Small intestine (tissue), 16 donors: Measurements from ENCODE around the gene PRKAG3. TPM values are rescaled to one million over a fixed set of nuclear protein-coding genes. Genes with fewer than 3 reads are reported as not detected.

Experiments
- DNase-seq, 2 donors: peaks; one replicate each; pipeline versions ENCODE4 v3.0.0 to v3.0.0-alpha.2; 2013
- FAIRE-seq: peaks from 2 replicates; lab custom pipeline; 2012; peaks lifted over from hg19 to GRCh38; lab: Jason Lieb, UNC
- H3K27ac ChIP-seq, 3 donors: one replicate each; pipeline ENCODE4 v1.5.1; 2013; ENCODE audit warnings: low read length in 2 of 3, mild to moderate bottlenecking in 2 of 3, control low read depth in 1 of 3, inconsistent platforms in 1 of 3, low read depth in 1 of 3, moderate library complexity in 1 of 3
- H3K27me3 ChIP-seq, 3 donors: one replicate each; pipeline ENCODE4 v1.6.1; 2013; ENCODE audit warnings: low read length in 3 of 3, inconsistent platforms in 1 of 3; ENCODE audit not compliant: control insufficient read depth in 3 of 3, insufficient read depth in 3 of 3
- H3K36me3 ChIP-seq, 3 donors: one replicate each; pipeline ENCODE4 v1.6.1; 2013; ENCODE audit warnings: low read length in 3 of 3, inconsistent platforms in 1 of 3, low read depth in 1 of 3, mild to moderate bottlenecking in 1 of 3, moderate library complexity in 1 of 3; ENCODE audit not compliant: control insufficient read depth in 3 of 3, insufficient read depth in 2 of 3
- H3K4me1 ChIP-seq, 3 donors: one replicate each; pipeline ENCODE4 v1.6.1; 2013; ENCODE audit warnings: low read length in 2 of 3, inconsistent platforms in 1 of 3, low read depth in 1 of 3, mild to moderate bottlenecking in 1 of 3, moderate library complexity in 1 of 3; ENCODE audit not compliant: control insufficient read depth in 3 of 3, insufficient read depth in 2 of 3
- H3K4me3 ChIP-seq, 3 donors: one replicate each; pipeline ENCODE4 v1.5.1; 2013; ENCODE audit warnings: low read length in 3 of 3, control low read depth in 1 of 3, inconsistent platforms in 1 of 3, low read depth in 1 of 3, mild to moderate bottlenecking in 1 of 3, moderate library complexity in 1 of 3
- H3K9me3 ChIP-seq, 2 donors: one replicate each; pipeline ENCODE4 v1.6.1; 2013; ENCODE audit warnings: low read depth in 1 of 2, low read length in 1 of 2; ENCODE audit not compliant: control insufficient read depth in 2 of 2, insufficient read depth in 1 of 2
- WGBS, 3 donors: extraction: QIAGEN DNeasy Blood & Tissue Kit; methylation state at CpG; one replicate each; pipeline ENCODE4 v1.1.7; 2013; 5-methylcytosine and 5-hydroxymethylcytosine counted together
- long read RNA-seq, 10 donors: transcript quantifications; one replicate each; lab custom pipeline, GENCODE V29; 2026
- polyA plus RNA-seq, 4 donors: library from polyadenylated mRNA; stranded (reverse) in 3 of 4; unstranded in 1 of 4; fragments of 200-250 nt in 3 of 4; fragments of 120-200 nt in 1 of 4; gene quantifications; one replicate each; pipeline versions ENCODE4 v1.2.1 to v1.2.3, GENCODE V29; 2013
- donor health status: healthy with polysubstance abuse.
- donor health status: control.
- donor health status: control.
- donor health status: Bipolar disorder and iron deficiency.
- donor health status: healthy.

The PRKAG3 gene
- polyA plus RNA-seq, result under 1 TPM in 1 of 4 donors, not detected in 3; 0.15 TPM
- long read RNA-seq, donor 1, result 0 reads
- long read RNA-seq, donor 2, result 0 reads
- long read RNA-seq, donor 3, result 0 reads
- long read RNA-seq, donor 4, result 0 reads
- long read RNA-seq, donor 5, result 0 reads
- long read RNA-seq, donor 6, result 0 reads
- long read RNA-seq, donor 7, result 0 reads
- long read RNA-seq, donor 8, result 0 reads
- long read RNA-seq, donor 9, result 0 reads
- long read RNA-seq, donor 10, result 0 reads

- FAIRE-seq (no peak), DNase-seq (no peak)
- Histone ChIP-seq H3K36me3 (no peaks in the 10 kb centered on the region), H3K27ac (no peak within 1 kb of the TSS), H3K4me3 (no peak within 1 kb of the TSS), H3K4me1 (no peaks in the 10 kb centered on the region), H3K27me3 (peaks cover 0 to 24% (median 0%) of the 10 kb centered on the region in 3 donors), H3K9me3 (no peaks in the 10 kb centered on the region)
- WGBS, 3 donors, result 75 to 79% (median 78%) methylated on average over 18 of the region's 18 CpGs
Measured at GRCh38 chr2:218831378-218831990, at the start of gene PRKAG3. Gene PRKAG3, minus strand, starts transcription at chr2:218831803.

DNA sequence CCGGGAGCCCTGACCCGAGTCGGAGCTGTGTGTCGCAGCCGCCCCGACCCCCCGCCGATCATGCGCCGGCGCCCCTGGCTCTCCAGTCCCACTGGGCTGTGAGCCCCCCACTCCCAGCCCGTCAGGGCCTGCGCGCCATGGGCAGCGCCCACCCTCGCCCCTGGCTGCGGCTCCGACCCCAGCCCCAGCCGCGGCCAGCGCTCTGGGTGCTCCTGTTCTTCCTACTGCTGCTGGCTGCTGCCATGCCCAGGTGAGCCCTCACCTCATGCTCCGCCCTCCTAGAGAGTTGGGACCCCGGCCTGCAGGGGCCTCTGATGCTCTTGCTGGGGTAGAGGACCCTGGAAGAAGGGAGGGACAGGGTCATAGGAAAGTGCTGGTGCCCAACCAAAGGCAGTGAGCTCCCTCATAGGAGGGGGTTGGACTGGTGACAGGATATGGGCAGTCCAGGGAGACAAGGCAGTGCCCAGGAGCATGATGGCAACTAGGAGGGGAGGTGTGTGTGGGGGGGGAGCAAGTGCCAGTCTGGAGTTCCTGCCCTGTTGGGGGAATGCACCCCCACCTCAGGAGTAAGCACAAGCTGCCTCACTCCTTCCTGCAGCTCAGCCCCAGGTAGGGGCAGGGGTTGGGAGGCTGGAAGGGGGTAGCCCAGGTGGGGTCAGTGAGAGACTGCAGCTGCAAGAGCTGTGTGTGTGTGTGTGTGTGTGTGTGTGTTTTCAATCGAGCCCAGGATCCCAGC lies 49.4 kb upstream of the PRKAG3 start:
- no peak for FAIRE-seq
- 12 to 31% (median 26%) methylated on average over 8 to 24 of the region's 24 CpGs for WGBS, 3 donors
- Histone ChIP-seq H3K4me1 (peaks cover 0 to 17% (median 2%) of the 10 kb centered on the region in 3 donors), H3K27ac (no peak overlapping the region), H3K4me3 (peak overlapping the region in 1 of 3 donors; percentile 39), H3K9me3 (no peaks in the 10 kb centered on the region), H3K36me3 (no peaks in the 10 kb centered on the region), H3K27me3 (peaks cover 0 to 91% (median 31%) of the 10 kb centered on the region in 3 donors)
- DNase-seq, result no peak

GRCh38 chr2:218880102-218880858 lies 48.7 kb upstream of the PRKAG3 start, which contains the start of gene WNT10A:
Gene WNT10A, plus strand, starts transcription at chr2:218880852. Its CDS starts 144 bp downstream, at chr2:218880996.
- FAIRE-seq, result no peak
- WGBS, 3 donors, result 1% methylated on average over 33 to 58 of the region's 58 CpGs
- peak within 1 kb of the TSS in 1 of 3 donors; percentile 39 for H3K4me3 ChIP-seq

GRCh38 chr2:218879776-218880101 lies 48.1 kb upstream of the PRKAG3 start:
- Histone ChIP-seq H3K27ac (peak overlapping the region in 1 of 3 donors; percentile 52), H3K4me1 (peaks cover 0 to 17% (median 2%) of the 10 kb centered on the region in 3 donors), H3K9me3 (no peaks in the 10 kb centered on the region), H3K27me3 (peaks cover 0 to 89% (median 33%) of the 10 kb centered on the region in 3 donors), H3K4me3 (no peak overlapping the region), H3K36me3 (no peaks in the 10 kb centered on the region)
- WGBS, 3 donors, result 10 to 12% (median 11%) methylated on average over 11 of the region's 11 CpGs
- DNase-seq (no peak), FAIRE-seq (no peak)

More at GRCh38 chr2:218880102-218880858, 48.7 kb upstream of the PRKAG3 start, which contains the start of gene WNT10A:
- DNase-seq, result peak; percentile 29 to 47
- Histone ChIP-seq H3K27me3 (peaks cover 0 to 92% (median 31%) of the 10 kb centered on the region in 3 donors), H3K9me3 (no peaks in the 10 kb centered on the region), H3K27ac (peak within 1 kb of the TSS in 1 of 3 donors; percentile 52), H3K4me1 (peaks cover 0 to 17% (median 2%) of the 10 kb centered on the region in 3 donors), H3K36me3 (no peaks in the 10 kb centered on the region)

DNA sequence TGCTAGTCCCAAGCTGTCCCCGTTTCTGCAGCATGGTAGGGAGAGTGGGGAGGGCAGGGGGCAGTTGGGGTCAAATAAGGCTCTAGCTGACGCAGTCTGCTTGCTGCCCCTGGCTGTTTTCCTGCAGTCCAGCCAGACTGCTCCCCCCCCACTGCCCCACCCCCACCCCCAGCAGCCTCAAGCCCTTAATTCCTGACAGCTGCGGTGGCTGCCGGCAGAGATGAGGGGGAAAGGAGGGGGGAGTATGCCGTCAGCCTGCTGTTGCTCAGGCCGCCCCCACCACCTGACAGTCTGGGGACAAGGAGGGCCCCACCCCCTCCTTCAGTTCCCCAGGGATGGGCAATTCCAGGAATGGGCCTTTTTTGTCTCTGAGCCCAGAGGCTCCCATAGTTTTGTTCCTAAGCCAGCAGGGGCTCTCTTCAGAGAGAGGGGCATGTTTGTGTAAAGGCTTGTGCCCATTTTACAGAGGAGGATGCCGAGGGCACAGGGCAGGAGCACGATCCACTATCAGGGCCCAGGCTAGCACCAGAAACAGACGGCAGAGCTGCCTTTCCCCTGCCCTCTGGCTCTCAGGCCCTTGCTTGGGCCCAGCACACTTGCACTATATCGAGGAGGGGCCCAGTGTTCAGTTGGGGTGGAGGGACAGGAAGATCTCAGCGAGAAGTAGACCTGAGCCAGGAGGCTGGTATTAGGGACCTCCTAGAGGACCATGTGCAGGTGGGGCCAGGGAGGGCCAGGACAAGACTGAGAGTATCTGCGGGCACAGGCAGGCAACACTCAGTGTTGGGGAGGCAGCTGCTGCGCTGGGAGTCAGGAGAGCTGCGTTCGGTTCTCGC lies 47.5 kb upstream of the PRKAG3 start:
- Histone ChIP-seq H3K4me1 (peaks cover 0 to 17% (median 2%) of the 10 kb centered on the region in 3 donors), H3K27me3 (peaks cover 0 to 89% (median 38%) of the 10 kb centered on the region in 3 donors)

DNA sequence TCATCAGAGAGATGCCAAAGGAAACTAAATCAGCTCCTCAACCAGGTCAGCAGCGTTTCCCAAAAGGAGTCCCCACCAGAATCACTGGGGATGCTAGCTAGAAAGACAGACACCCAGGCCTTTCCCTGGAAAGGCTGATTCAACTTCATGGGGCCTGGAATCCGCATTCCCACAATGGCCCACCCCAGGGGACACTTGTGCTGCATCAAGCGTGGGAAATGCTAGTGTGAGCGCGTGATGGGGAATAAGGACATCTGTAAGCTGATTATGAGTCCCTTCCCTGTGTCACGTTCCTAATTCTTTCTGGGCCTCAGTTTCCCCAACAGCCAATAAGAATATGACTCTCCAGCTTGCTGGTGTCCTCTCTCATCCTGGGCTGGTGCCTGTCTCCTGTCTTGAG lies 46.9 kb upstream of the PRKAG3 start:
- Histone ChIP-seq H3K4me3 (no peak overlapping the region), H3K9me3 (no peaks in the 10 kb centered on the region), H3K4me1 (peaks cover 0 to 17% (median 0%) of the 10 kb centered on the region in 3 donors), H3K36me3 (no peaks in the 10 kb centered on the region), H3K27me3 (peaks cover 4 to 92% (median 44%) of the 10 kb centered on the region in 3 donors), H3K27ac (peak overlapping the region in 1 of 3 donors; percentile 13)
- WGBS, 3 donors, result 64 to 72% (median 67%) methylated on average over 6 of the region's 6 CpGs
- DNase-seq, result no peak
- FAIRE-seq, result no peak

More for the DNA sequence above, 47.5 kb upstream of the PRKAG3 start:
- H3K4me3 ChIP-seq, result no peak overlapping the region
- H3K27ac ChIP-seq, result peak overlapping the region in 1 of 3 donors; percentile 52
- no peaks in the 10 kb centered on the region for H3K36me3 ChIP-seq
- WGBS, 3 donors, result 31 to 33% (median 32%) methylated on average over 12 to 16 of the region's 16 CpGs
- H3K9me3 ChIP-seq, result no peaks in the 10 kb centered on the region
- DNase-seq (no peak), FAIRE-seq (no peak)

GRCh38 chr2:218877891-218878290 lies 46.3 kb upstream of the PRKAG3 start:
- H3K27me3 ChIP-seq, result peaks cover 9 to 92% (median 50%) of the 10 kb centered on the region in 3 donors
- peaks cover 0 to 14% (median 0%) of the 10 kb centered on the region in 3 donors for H3K4me1 ChIP-seq
- no peaks in the 10 kb centered on the region for H3K36me3 ChIP-seq
- WGBS, 3 donors, result 21 to 45% (median 45%) methylated on average over 5 of the region's 5 CpGs
- H3K4me3 ChIP-seq, result no peak overlapping the region
- H3K9me3 ChIP-seq, result no peaks in the 10 kb centered on the region
- H3K27ac ChIP-seq, result no peak overlapping the region
- FAIRE-seq (no peak), DNase-seq (no peak)
